SHP77 treated with DMSO at 0.1 percent for 48 hours (cell line): ENCODE results near the gene PCBP3.

Source experiments
- DNase-seq: peaks from one replicate; lab custom pipeline; 2025; lab: John Stamatoyannopoulos, UW

The PCBP3 gene

GRCh38 chr21:45910548-45911221 is 267.2 kb downstream of the PCBP3 start:
- no peak for DNase-seq

- DNase-seq: no peak
These were observed 268.3 kb downstream of the PCBP3 start for GRCh38 chr21:45911806-45912325.

- no peak for DNase-seq
These were observed 269.3 kb downstream of the PCBP3 start for GRCh38 chr21:45912611-45913417.

GRCh38 chr21:45913418-45913765 is 269.9 kb downstream of the PCBP3 start:
- DNase-seq: no peak

GRCh38 chr21:45913886-45914285 is 270.4 kb downstream of the PCBP3 start:
- no peak for DNase-seq

GRCh38 chr21:45914321-45914845 is 270.9 kb downstream of the PCBP3 start:
- no peak for DNase-seq

GRCh38 chr21:45916011-45916840 is 272.7 kb downstream of the PCBP3 start:
- DNase-seq: no peak

- no peak for DNase-seq
These were observed 273.7 kb downstream of the PCBP3 start for GRCh38 chr21:45917241-45917640.

- DNase-seq: no peak
These were observed 274.5 kb downstream of the PCBP3 start for GRCh38 chr21:45918011-45918410.

- DNase-seq: no peak
These were observed 275.4 kb downstream of the PCBP3 start for GRCh38 chr21:45918835-45919447.

- no peak for DNase-seq
These were observed 276.1 kb downstream of the PCBP3 start for GRCh38 chr21:45919593-45919992.

- no peak for DNase-seq
These were observed 277.5 kb downstream of the PCBP3 start for GRCh38 chr21:45920824-45921600.

- DNase-seq: no peak
These were observed 278.4 kb downstream of the PCBP3 start for GRCh38 chr21:45921917-45922316.

GRCh38 chr21:45922648-45923047 is 279.1 kb downstream of the PCBP3 start:
- DNase-seq: no peak

- peak; percentile 15 for DNase-seq
These were observed 279.6 kb downstream of the PCBP3 start for GRCh38 chr21:45923146-45923545.

- no peak for DNase-seq
These were observed 282.8 kb downstream of the PCBP3 start for GRCh38 chr21:45926281-45926680.

GRCh38 chr21:45927032-45927431 is 283.5 kb downstream of the PCBP3 start:
- no peak for DNase-seq

GRCh38 chr21:45927851-45928850 is 284.6 kb downstream of the PCBP3 start:
- no peak for DNase-seq

GRCh38 chr21:45929449-45929848 is 285.9 kb downstream of the PCBP3 start:
- no peak for DNase-seq
